ENCODE measurements around the gene AMER2. TPM values are rescaled to one million over a fixed set of nuclear protein-coding genes. Genes with fewer than 3 reads are reported as not detected.

AMER2 gene
- total RNA-seq, 2 donors from 2014 or later, result not detected

GRCh38 chr13:25178070-25178469 is 6.0 kb upstream of the AMER2 start:
- DNase-seq (ENCODE audit: low spot score) (no peak), ATAC-seq (ENCODE audit: insufficient number of reproducible peaks, low FRiP score, low read depth) (no peak)
- Histone ChIP-seq H3K4me3 (no peak overlapping the region), H3K27ac (no peak overlapping the region), H3K27me3 (replicated peaks; ENCODE audit: insufficient read depth) (no peaks in the 10 kb centered on the region), H3K36me3 (no peaks in the 10 kb centered on the region), H3K9me3 (no peaks in the 10 kb centered on the region), H3K4me1 (ENCODE audit: control insufficient read depth in 1 of 2, low read depth in 2 of 2) (no peaks in the 10 kb centered on the region)
- no peak for TF ChIP-seq CTCF (IDR thresholded peaks at IDR 0.05)

- no peaks in the 10 kb centered on the region for H3K4me1 ChIP-seq (ENCODE audit: control insufficient read depth in 1 of 2, low read depth in 2 of 2)
- H3K27ac ChIP-seq, result no peak overlapping the region
- TF ChIP-seq CTCF (IDR thresholded peaks at IDR 0.05), result no peak
- DNase-seq (ENCODE audit: low spot score), result no peak
- no peak for ATAC-seq (ENCODE audit: insufficient number of reproducible peaks, low FRiP score, low read depth)
- H3K36me3 ChIP-seq, result no peaks in the 10 kb centered on the region
- H3K27me3 ChIP-seq (replicated peaks; ENCODE audit: insufficient read depth), result no peaks in the 10 kb centered on the region
- H3K4me3 ChIP-seq, result no peak overlapping the region
- no peaks in the 10 kb centered on the region for H3K9me3 ChIP-seq
These were observed 5.5 kb upstream of the AMER2 start for GRCh38 chr13:25177636-25178035.

- DNase-seq (ENCODE audit: low spot score) (no peak), ATAC-seq (ENCODE audit: insufficient number of reproducible peaks, low FRiP score, low read depth) (no peak)
- Histone ChIP-seq H3K4me1 (ENCODE audit: control insufficient read depth in 1 of 2, low read depth in 2 of 2) (peaks cover 0 to 1% of the 10 kb centered on the region in 2 donors), H3K36me3 (no peaks in the 10 kb centered on the region), H3K27ac (no peak overlapping the region), H3K9me3 (no peaks in the 10 kb centered on the region), H3K27me3 (replicated peaks; ENCODE audit: insufficient read depth) (no peaks in the 10 kb centered on the region), H3K4me3 (no peak overlapping the region)
- TF ChIP-seq CTCF (IDR thresholded peaks at IDR 0.05), result no peak
These were observed 4.9 kb upstream of the AMER2 start for GRCh38 chr13:25177012-25177411.

- no peaks in the 10 kb centered on the region for H3K36me3 ChIP-seq
- peaks cover 4% of the 10 kb centered on the region for H3K27me3 ChIP-seq (replicated peaks; ENCODE audit: insufficient read depth)
These were observed 3.3 kb upstream of the AMER2 start for GRCh38 chr13:25175431-25175830.

GRCh38 chr13:25175026-25175425 is 2.9 kb upstream of the AMER2 start:
- no peak overlapping the region for H3K27ac ChIP-seq
- peaks cover 6% of the 10 kb centered on the region for H3K27me3 ChIP-seq (replicated peaks; ENCODE audit: insufficient read depth)
- peaks cover 0 to 16% of the 10 kb centered on the region in 2 donors for H3K4me1 ChIP-seq (ENCODE audit: control insufficient read depth in 1 of 2, low read depth in 2 of 2)
- TF ChIP-seq CTCF (IDR thresholded peaks at IDR 0.05), result no peak
- no peak overlapping the region for H3K4me3 ChIP-seq
- H3K36me3 ChIP-seq, result no peaks in the 10 kb centered on the region
- no peaks in the 10 kb centered on the region for H3K9me3 ChIP-seq
- ATAC-seq (ENCODE audit: insufficient number of reproducible peaks, low FRiP score, low read depth) (no peak), DNase-seq (ENCODE audit: low spot score) (no peak)

More at GRCh38 chr13:25175431-25175830, 3.3 kb upstream of the AMER2 start:
- DNase-seq (ENCODE audit: low spot score) (no peak), ATAC-seq (ENCODE audit: insufficient number of reproducible peaks, low FRiP score, low read depth) (no peak)
- H3K27ac ChIP-seq, result no peak overlapping the region
- no peak for TF ChIP-seq CTCF (IDR thresholded peaks at IDR 0.05)
- H3K4me3 ChIP-seq, result no peak overlapping the region
- H3K4me1 ChIP-seq (ENCODE audit: control insufficient read depth in 1 of 2, low read depth in 2 of 2), result peaks cover 0 to 16% of the 10 kb centered on the region in 2 donors
- H3K9me3 ChIP-seq, result no peaks in the 10 kb centered on the region

All from thoracic aorta (tissue), 2 donors.